SK-N-MC (cell line): Measurements from ENCODE around the gene OR2A7.
"Not testable (repeated sequence)": the region's sequence is repeated elsewhere in the genome, so short reads cannot be mapped to it uniquely, and the experiment has no call there.

Experiments
- EZH2 ChIP-seq: fragments of 200-600 bp; sonication (generic); IDR thresholded peaks from one replicate; pipeline ENCODE4 v1.6.1; 2017; ENCODE audit warnings: antibody characterized with exemption
- FOXP2 ChIP-seq: optimal IDR thresholded peaks from 2 replicates; pipeline ENCODE3; 2011; ENCODE audit warnings: mild to moderate bottlenecking, moderate library complexity; ENCODE audit not compliant: insufficient read depth; ENCODE audit errors: extremely low read length, control extremely low read depth
- POLR2AphosphoS5 ChIP-seq: IDR thresholded peaks from 2 replicates; pipeline ENCODE4 v1.6.1; 2012; ENCODE audit warnings: mild to moderate bottlenecking, low read depth, low read length, borderline replicate concordance

GRCh38 chr7:144302578-144303303 is 38.1 kb upstream of the OR2A7 start:
- not testable (repeated sequence) for TF ChIP-seq POLR2AphosphoS5, EZH2, FOXP2
